ENCODE results near the gene TMC5.
A peak's percentile ranks its signal among the peaks of the same experiment; 100 is the strongest.
"Not testable (repeated sequence)": the region's sequence is repeated elsewhere in the genome, so short reads cannot be mapped to it uniquely, and the experiment has no call there.

The TMC5 gene

GRCh38 chr16:19380328-19380727 is 37.4 kb upstream of the TMC5 start:
- H3K27ac ChIP-seq: no peak overlapping the region
- ChIA-PET POLR2A (ENCODE audit: low non-redundant PET) (no interaction called here), CTCF (no interaction called here)
- no peak for TF ChIP-seq CTCF (conservative IDR thresholded peaks at IDR 0.05; ENCODE audit: low read depth)
- DNase-seq (ENCODE audit: low spot score): no peak

- no peak for TF ChIP-seq CTCF (conservative IDR thresholded peaks at IDR 0.05; ENCODE audit: low read depth)
- H3K27ac ChIP-seq: no peak overlapping the region
- DNase-seq (ENCODE audit: low spot score): no peak
- ChIA-PET POLR2A (ENCODE audit: low non-redundant PET) (no interaction called here), CTCF (interaction anchor here (0.6 to 1.4 kb wide), 4 partner anchors 51 to 296 kb away, joined by 3 to 5 read pairs (median 3); no protein-coding TSS in a partner anchor)
Measured at GRCh38 chr16:19382084-19382801, 35.4 kb upstream of the TMC5 start.

GRCh38 chr16:19382887-19383816 is 34.5 kb upstream of the TMC5 start:
- no peak for TF ChIP-seq CTCF (conservative IDR thresholded peaks at IDR 0.05; ENCODE audit: low read depth)
- no peak for DNase-seq (ENCODE audit: low spot score)
- ChIA-PET CTCF (interaction anchor here (0.5 to 0.7 kb wide), 5 partner anchors 32 to 297 kb away, joined by 3 to 7 read pairs (median 5); no protein-coding TSS in a partner anchor), POLR2A (ENCODE audit: low non-redundant PET) (no interaction called here)
- no peak overlapping the region for H3K27ac ChIP-seq

- ChIA-PET CTCF (interaction anchor here (0.8 kb wide), 1 partner anchor 14 kb away, joined by 3 read pairs; no protein-coding TSS in a partner anchor), POLR2A (ENCODE audit: low non-redundant PET) (no interaction called here)
- DNase-seq (ENCODE audit: low spot score): peak; percentile 74
- TF ChIP-seq CTCF (conservative IDR thresholded peaks at IDR 0.05; ENCODE audit: low read depth): no peak
- H3K27ac ChIP-seq: no peak overlapping the region
Measured at GRCh38 chr16:19384656-19385055, 33.0 kb upstream of the TMC5 start.

GRCh38 chr16:19386525-19386924 is 31.2 kb upstream of the TMC5 start:
- no peak for TF ChIP-seq CTCF (conservative IDR thresholded peaks at IDR 0.05; ENCODE audit: low read depth)
- ChIA-PET CTCF (no interaction called here), POLR2A (ENCODE audit: low non-redundant PET) (no interaction called here)

GRCh38 chr16:19389246-19389645 is 28.4 kb upstream of the TMC5 start:
- peak; percentile 39 for DNase-seq (ENCODE audit: low spot score)
- TF ChIP-seq CTCF (conservative IDR thresholded peaks at IDR 0.05; ENCODE audit: low read depth): peak; percentile 65
- ChIA-PET POLR2A (ENCODE audit: low non-redundant PET) (no interaction called here), CTCF (interaction anchor here (0.9 kb wide), 1 partner anchor 114 kb away, joined by 3 read pairs; no protein-coding TSS in a partner anchor)
- no peak overlapping the region for H3K27ac ChIP-seq

More at GRCh38 chr16:19386525-19386924, 31.2 kb upstream of the TMC5 start:
- no peak overlapping the region for H3K27ac ChIP-seq
- no peak for DNase-seq (ENCODE audit: low spot score)

- H3K27ac ChIP-seq; DNase-seq (ENCODE audit: low spot score); POLR2A ChIA-PET (ENCODE audit: low non-redundant PET); CTCF ChIA-PET: not testable (repeated sequence)
Measured at GRCh38 chr16:19391185-19391776, 26.4 kb upstream of the TMC5 start.

All from RWPE1 (cell line).